ENCODE results near the gene KCNJ6. TPM values are rescaled to one million over a fixed set of nuclear protein-coding genes. Genes with fewer than 3 reads are reported as not detected.

Gene KCNJ6
- total and polyA plus RNA-seq, 3 donors from 2014 or later, result 0.24 to 0.25 (median 0.25) TPM

GRCh38 chr21:37945036-37945435 is 28.8 kb upstream of the KCNJ6 start:
- H3K36me3 ChIP-seq (ENCODE audit: low read depth, missing control alignments), result no peaks in the 10 kb centered on the region

DNA sequence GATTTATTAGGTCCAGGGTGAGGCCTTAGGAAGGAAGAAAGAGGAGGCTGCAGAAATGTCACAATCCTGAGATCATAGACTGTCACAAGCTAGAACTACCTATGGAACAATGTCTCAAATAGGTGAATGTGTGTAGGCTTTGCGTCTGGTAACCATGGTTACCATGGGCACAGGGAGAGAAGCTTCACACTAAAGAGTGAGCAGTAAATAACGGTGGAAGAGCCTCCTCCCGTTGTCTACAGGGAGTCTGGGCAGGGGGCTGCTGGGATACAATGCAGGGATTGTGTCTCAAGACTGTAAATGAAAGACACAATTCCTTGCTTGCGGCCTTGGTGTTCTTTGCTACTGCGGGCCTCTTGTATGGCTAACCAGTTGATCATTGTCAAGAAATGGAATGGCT is 28.2 kb upstream of the KCNJ6 start:
- Histone ChIP-seq H3K4me1 (no peaks in the 10 kb centered on the region), H3K27ac (no peak overlapping the region), H3K27me3 (no peaks in the 10 kb centered on the region), H3K4me3 (no peak overlapping the region), H3K36me3 (ENCODE audit: low read depth, missing control alignments) (no peaks in the 10 kb centered on the region), H3K9me3 (no peaks in the 10 kb centered on the region)
- 59 to 71% methylated on average over 5 of the region's 5 CpGs for WGBS, 2 donors
- no peak for TF ChIP-seq POLR2A (IDR thresholded peaks at IDR 0.05)
- TF ChIP-seq, protein P1, sequence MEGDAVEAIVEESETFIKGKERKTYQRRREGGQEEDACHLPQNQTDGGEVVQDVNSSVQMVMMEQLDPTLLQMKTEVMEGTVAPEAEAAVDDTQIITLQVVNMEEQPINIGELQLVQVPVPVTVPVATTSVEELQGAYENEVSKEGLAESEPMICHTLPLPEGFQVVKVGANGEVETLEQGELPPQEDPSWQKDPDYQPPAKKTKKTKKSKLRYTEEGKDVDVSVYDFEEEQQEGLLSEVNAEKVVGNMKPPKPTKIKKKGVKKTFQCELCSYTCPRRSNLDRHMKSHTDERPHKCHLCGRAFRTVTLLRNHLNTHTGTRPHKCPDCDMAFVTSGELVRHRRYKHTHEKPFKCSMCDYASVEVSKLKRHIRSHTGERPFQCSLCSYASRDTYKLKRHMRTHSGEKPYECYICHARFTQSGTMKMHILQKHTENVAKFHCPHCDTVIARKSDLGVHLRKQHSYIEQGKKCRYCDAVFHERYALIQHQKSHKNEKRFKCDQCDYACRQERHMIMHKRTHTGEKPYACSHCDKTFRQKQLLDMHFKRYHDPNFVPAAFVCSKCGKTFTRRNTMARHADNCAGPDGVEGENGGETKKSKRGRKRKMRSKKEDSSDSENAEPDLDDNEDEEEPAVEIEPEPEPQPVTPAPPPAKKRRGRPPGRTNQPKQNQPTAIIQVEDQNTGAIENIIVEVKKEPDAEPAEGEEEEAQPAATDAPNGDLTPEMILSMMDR (IDR thresholded peaks at IDR 0.05), result no peak
- DNase-seq, result no peak
- intact Hi-C loops (cut with DNase I; ENCODE audit: low total_unique reads), result no loop called here

More at GRCh38 chr21:37945036-37945435, 28.8 kb upstream of the KCNJ6 start:
- no peak for TF ChIP-seq POLR2A (IDR thresholded peaks at IDR 0.05)
- TF ChIP-seq, protein P1 (IDR thresholded peaks at IDR 0.05), result no peak
- intact Hi-C loops (cut with DNase I; ENCODE audit: low total_unique reads), result no loop called here
- no peak for DNase-seq
- WGBS, 2 donors, result 47 to 77% methylated on average over 2 of the region's 2 CpGs
- Histone ChIP-seq H3K4me1 (no peaks in the 10 kb centered on the region), H3K9me3 (no peaks in the 10 kb centered on the region), H3K27ac (no peak overlapping the region), H3K4me3 (no peak overlapping the region), H3K27me3 (no peaks in the 10 kb centered on the region)

DNA sequence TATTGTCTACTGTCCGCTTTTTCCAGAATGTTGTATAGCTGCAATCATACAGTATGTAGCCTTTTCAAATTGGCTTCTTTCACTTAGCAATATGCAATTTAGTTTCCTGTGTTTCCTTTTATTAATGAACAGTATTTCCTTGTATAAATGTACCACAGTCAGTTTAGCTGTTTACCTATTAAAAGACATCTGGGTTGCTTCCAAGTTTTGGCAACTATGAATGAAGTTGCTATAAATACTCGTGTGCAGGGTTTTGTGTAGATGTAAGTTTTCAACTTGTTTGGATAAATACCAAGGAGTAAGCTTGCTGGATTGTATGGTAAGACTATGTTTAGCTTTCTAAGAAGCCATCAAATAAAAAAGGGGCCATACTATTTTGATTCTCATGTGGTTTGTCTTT is 24.4 kb upstream of the KCNJ6 start:
- Histone ChIP-seq H3K36me3 (ENCODE audit: low read depth, missing control alignments) (no peaks in the 10 kb centered on the region), H3K9me3 (no peaks in the 10 kb centered on the region), H3K27me3 (no peaks in the 10 kb centered on the region), H3K27ac (no peak overlapping the region), H3K4me1 (no peaks in the 10 kb centered on the region), H3K4me3 (no peak overlapping the region)
- DNase-seq, result no peak
- 53 to 56% methylated on average over 2 of the region's 2 CpGs for WGBS, 2 donors
- intact Hi-C loops (cut with DNase I; ENCODE audit: low total_unique reads), result no loop called here
- TF ChIP-seq, protein P1 (IDR thresholded peaks at IDR 0.05), result no peak
- no peak for TF ChIP-seq POLR2A (IDR thresholded peaks at IDR 0.05)

GRCh38 chr21:37939838-37940237 is 23.6 kb upstream of the KCNJ6 start:
- Histone ChIP-seq H3K27ac (no peak overlapping the region), H3K4me3 (no peak overlapping the region), H3K4me1 (no peaks in the 10 kb centered on the region), H3K9me3 (no peaks in the 10 kb centered on the region), H3K36me3 (ENCODE audit: low read depth, missing control alignments) (no peaks in the 10 kb centered on the region), H3K27me3 (no peaks in the 10 kb centered on the region)
- no peak for TF ChIP-seq POLR2A (IDR thresholded peaks at IDR 0.05)
- TF ChIP-seq, protein P1 (IDR thresholded peaks at IDR 0.05), result no peak
- intact Hi-C loops (cut with DNase I; ENCODE audit: low total_unique reads), result no loop called here
- no peak for DNase-seq
- 89 to 92% methylated on average over 4 of the region's 4 CpGs for WGBS, 2 donors

DNA sequence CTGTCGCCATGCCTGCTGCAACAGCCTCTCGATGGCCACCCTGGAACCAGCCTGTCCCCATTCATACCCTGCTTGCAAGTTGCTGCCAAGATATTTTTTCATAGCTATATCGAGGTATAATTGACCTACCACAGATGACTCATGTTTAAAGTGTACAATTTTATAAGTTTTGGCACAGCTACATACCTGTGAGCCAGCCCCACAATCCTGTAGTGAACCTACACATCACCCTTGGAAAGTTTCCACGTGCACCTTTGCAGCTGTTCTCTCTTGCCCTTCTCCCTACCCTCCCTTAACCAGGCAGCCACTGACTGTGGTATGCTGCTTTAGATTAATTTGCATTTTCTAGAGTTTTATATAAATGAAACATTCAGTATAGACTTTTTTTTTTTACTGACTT is 23.0 kb upstream of the KCNJ6 start:
- 89 to 90% methylated on average over 4 of the region's 4 CpGs for WGBS, 2 donors
- intact Hi-C loops (cut with DNase I; ENCODE audit: low total_unique reads), result no loop called here
- Histone ChIP-seq H3K27me3 (no peaks in the 10 kb centered on the region), H3K36me3 (ENCODE audit: low read depth, missing control alignments) (no peaks in the 10 kb centered on the region), H3K4me1 (no peaks in the 10 kb centered on the region), H3K27ac (no peak overlapping the region), H3K9me3 (no peaks in the 10 kb centered on the region), H3K4me3 (no peak overlapping the region)
- no peak for TF ChIP-seq POLR2A (IDR thresholded peaks at IDR 0.05)
- TF ChIP-seq, protein P1 (IDR thresholded peaks at IDR 0.05), result no peak
- no peak for DNase-seq

Measured in testis (tissue), 3 donors.